Measurements from ENCODE around the gene PALLD. TPM values are rescaled to one million over a fixed set of nuclear protein-coding genes. Genes with fewer than 3 reads are reported as not detected.
A peak's percentile ranks its signal among the peaks of the same experiment; 100 is the strongest.

The PALLD gene
- polyA plus RNA-seq, 1 donor from 2014 or later = 20.5 TPM

DNA sequence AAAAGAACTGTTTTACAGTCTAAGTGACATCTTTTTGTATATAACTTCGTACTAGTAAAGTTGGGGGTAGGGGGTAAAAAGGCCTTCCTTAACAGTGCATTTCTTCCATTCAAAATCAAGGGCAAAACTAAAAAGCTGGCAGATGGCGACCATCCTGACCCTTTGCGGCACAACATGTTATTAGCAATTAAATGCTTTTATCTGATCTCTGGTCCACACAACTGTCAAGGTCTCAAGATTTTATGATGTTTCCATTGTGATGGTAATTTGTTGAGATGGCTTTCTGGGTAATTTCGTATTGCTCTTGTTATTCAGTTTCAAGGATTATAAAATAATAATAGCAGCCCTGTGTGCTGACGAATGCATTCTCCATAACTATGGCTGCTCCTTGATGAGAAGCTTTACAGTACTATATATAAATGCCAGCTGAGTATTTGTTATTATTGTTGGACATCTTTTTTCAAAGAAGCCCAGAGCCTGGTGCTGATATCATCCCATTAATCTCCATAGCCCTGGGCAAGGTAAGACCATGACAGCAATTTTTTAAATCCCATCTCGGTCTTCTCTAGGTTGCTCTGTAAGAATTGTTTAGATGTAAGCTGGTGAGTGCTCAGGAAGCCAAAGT is 423.7 kb downstream of the PALLD start:
- Histone ChIP-seq H3K4me3 (ENCODE audit: low read length) (no peak overlapping the region), H3K79me2 (replicated peaks; ENCODE audit: insufficient read depth, low read length) (no peaks in the 10 kb centered on the region), H4K20me1 (ENCODE audit: insufficient read depth) (no peaks in the 10 kb centered on the region), H3K4me2 (ENCODE audit: low read length) (no peak overlapping the region), H3K9me2 (ENCODE audit: insufficient read depth, low read length) (no peaks in the 10 kb centered on the region), H3K9me3 (ENCODE audit: low read length) (no peaks in the 10 kb centered on the region), H3K27me3 (ENCODE audit: insufficient read depth, low read depth, low read length) (no peaks in the 10 kb centered on the region), H3K9ac (ENCODE audit: low read length) (no peak overlapping the region), H2AFZ (ENCODE audit: low read depth, low read length) (no peak overlapping the region), H3K36me3 (ENCODE audit: insufficient read depth, low read length) (peaks cover 14% of the 10 kb centered on the region), H3F3A (ENCODE audit: insufficient read depth, low read length, poor library complexity, severe bottlenecking) (no peaks in the 10 kb centered on the region), H3K27ac (ENCODE audit: low read length) (no peak overlapping the region)
- TF ChIP-seq, protein P1, sequence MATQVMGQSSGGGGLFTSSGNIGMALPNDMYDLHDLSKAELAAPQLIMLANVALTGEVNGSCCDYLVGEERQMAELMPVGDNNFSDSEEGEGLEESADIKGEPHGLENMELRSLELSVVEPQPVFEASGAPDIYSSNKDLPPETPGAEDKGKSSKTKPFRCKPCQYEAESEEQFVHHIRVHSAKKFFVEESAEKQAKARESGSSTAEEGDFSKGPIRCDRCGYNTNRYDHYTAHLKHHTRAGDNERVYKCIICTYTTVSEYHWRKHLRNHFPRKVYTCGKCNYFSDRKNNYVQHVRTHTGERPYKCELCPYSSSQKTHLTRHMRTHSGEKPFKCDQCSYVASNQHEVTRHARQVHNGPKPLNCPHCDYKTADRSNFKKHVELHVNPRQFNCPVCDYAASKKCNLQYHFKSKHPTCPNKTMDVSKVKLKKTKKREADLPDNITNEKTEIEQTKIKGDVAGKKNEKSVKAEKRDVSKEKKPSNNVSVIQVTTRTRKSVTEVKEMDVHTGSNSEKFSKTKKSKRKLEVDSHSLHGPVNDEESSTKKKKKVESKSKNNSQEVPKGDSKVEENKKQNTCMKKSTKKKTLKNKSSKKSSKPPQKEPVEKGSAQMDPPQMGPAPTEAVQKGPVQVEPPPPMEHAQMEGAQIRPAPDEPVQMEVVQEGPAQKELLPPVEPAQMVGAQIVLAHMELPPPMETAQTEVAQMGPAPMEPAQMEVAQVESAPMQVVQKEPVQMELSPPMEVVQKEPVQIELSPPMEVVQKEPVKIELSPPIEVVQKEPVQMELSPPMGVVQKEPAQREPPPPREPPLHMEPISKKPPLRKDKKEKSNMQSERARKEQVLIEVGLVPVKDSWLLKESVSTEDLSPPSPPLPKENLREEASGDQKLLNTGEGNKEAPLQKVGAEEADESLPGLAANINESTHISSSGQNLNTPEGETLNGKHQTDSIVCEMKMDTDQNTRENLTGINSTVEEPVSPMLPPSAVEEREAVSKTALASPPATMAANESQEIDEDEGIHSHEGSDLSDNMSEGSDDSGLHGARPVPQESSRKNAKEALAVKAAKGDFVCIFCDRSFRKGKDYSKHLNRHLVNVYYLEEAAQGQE (IDR thresholded peaks at IDR 0.05; ENCODE audit: borderline replicate concordance) = no peak
- no peak for TF ChIP-seq EZH2 (IDR thresholded peaks at IDR 0.05; ENCODE audit: borderline replicate concordance, insufficient read depth, low read length, poor library complexity, severe bottlenecking)
- no peak for TF ChIP-seq TAF1 (IDR thresholded peaks at IDR 0.05; ENCODE audit: low read depth)
- TF ChIP-seq EP300 (conservative IDR thresholded peaks at IDR 0.05; ENCODE audit: poor library complexity, severe bottlenecking) = no peak
- TF ChIP-seq SMC3 (conservative IDR thresholded peaks at IDR 0.05; ENCODE audit: poor library complexity) = no peak

DNA sequence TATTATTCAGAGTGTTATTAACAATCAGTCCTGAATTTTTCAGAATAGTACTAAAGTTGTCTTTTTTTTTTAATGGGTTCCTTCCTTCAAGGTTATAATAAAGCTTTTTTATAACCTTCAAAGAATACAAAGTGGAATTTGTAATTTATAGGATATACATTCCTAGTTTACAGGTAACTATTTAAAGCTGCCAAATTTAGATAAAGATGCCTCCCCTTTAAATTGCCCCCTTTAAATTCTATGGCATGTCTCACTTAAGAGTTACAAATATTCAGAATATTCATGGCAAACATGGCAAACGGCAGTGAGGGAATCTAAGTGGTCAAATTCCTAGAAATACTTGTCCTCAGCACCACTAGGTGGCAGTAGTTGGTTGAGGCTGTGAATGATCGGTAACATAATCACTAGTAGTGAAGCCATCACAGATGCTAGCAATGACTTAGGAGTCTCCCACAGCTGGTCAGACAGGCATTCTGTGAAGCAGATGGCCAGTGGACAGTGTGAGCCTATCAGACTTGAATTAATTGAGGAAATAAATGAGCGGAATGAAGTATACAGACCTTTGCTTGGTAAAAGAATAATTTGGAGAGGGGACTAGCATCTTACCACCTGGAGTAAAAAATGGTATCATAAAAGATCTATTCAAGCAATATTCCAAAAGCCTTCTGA is 426.8 kb downstream of the PALLD start:
- Histone ChIP-seq H3K9ac (ENCODE audit: low read length) (no peak overlapping the region), H3F3A (ENCODE audit: insufficient read depth, low read length, poor library complexity, severe bottlenecking) (no peaks in the 10 kb centered on the region), H3K4me3 (ENCODE audit: low read length) (no peak overlapping the region), H3K27me3 (ENCODE audit: insufficient read depth, low read depth, low read length) (no peaks in the 10 kb centered on the region), H3K36me3 (ENCODE audit: insufficient read depth, low read length) (peaks cover 15% of the 10 kb centered on the region), H3K79me2 (replicated peaks; ENCODE audit: insufficient read depth, low read length) (no peaks in the 10 kb centered on the region), H4K20me1 (ENCODE audit: insufficient read depth) (no peaks in the 10 kb centered on the region), H3K9me2 (ENCODE audit: insufficient read depth, low read length) (no peaks in the 10 kb centered on the region), H3K9me3 (ENCODE audit: low read length) (no peaks in the 10 kb centered on the region), H3K4me2 (ENCODE audit: low read length) (no peak overlapping the region), H2AFZ (ENCODE audit: low read depth, low read length) (no peak overlapping the region), H3K27ac (ENCODE audit: low read length) (no peak overlapping the region)
- TF ChIP-seq, protein P1 (IDR thresholded peaks at IDR 0.05; ENCODE audit: borderline replicate concordance) = no peak
- peak; percentile 88 for TF ChIP-seq CTCF (IDR thresholded peaks at IDR 0.05; ENCODE audit: poor library complexity, severe bottlenecking)
- TF ChIP-seq RAD21 (conservative IDR thresholded peaks at IDR 0.05) = peak; percentile 85
- peak; percentile 93 for TF ChIP-seq SMC3 (conservative IDR thresholded peaks at IDR 0.05; ENCODE audit: poor library complexity)
